ENCODE measurements around the gene EBF3. TPM values are rescaled to one million over a fixed set of nuclear protein-coding genes. Genes with fewer than 3 reads are reported as not detected.

Gene EBF3
- total and polyA plus RNA-seq, 10 donors = 0.02 to 0.20 (median 0.13) TPM; not detected in 6

DNA sequence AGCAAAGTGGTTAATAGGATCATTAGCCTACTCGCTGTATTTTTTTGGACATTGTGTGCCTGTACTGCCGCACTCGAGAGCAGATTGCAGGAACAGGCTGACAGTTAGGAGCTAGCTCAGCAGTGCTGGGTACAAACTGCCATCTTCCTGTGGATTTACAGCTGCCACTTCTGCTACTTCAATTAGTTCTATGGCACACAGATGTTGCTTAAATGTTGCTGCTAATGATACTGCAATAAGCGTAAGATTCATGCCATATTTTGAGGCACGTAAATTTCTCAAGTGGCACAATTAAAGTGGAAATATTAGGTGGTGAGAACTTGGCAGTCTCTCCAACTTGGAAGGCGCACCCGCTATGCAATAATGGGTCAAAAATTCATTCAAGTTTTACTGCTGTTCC lies 171.9 kb downstream of the EBF3 start:
- Histone ChIP-seq H3K27me3 (replicated peaks in 1 of 7) (peaks cover 0 to 3% (median 0%) of the 10 kb centered on the region in 7 donors), H3K9me3 (peaks cover 0 to 90% (median 52%) of the 10 kb centered on the region in 8 donors), H3K36me3 (no peaks in the 10 kb centered on the region), H3K27ac (no peak overlapping the region), H3K4me3 (no peak overlapping the region), H3K4me1 (no peaks in the 10 kb centered on the region)
- TF ChIP-seq POLR2AphosphoS5 (IDR thresholded peaks at IDR 0.05) = no peak
- no peak for TF ChIP-seq CTCF (IDR thresholded peaks at IDR 0.05 in 8 of 11, conservative IDR thresholded peaks at IDR 0.05 in 3 of 11)
- TF ChIP-seq POLR2A (IDR thresholded peaks at IDR 0.05) = no peak
- intact Hi-C loops (cut with DNase I; ENCODE audit: low total_unique reads) = no loop called here
- WGBS, 5 donors = 87 to 95% (median 89%) methylated on average over 7 of the region's 7 CpGs
- DNase-seq = no peak

DNA sequence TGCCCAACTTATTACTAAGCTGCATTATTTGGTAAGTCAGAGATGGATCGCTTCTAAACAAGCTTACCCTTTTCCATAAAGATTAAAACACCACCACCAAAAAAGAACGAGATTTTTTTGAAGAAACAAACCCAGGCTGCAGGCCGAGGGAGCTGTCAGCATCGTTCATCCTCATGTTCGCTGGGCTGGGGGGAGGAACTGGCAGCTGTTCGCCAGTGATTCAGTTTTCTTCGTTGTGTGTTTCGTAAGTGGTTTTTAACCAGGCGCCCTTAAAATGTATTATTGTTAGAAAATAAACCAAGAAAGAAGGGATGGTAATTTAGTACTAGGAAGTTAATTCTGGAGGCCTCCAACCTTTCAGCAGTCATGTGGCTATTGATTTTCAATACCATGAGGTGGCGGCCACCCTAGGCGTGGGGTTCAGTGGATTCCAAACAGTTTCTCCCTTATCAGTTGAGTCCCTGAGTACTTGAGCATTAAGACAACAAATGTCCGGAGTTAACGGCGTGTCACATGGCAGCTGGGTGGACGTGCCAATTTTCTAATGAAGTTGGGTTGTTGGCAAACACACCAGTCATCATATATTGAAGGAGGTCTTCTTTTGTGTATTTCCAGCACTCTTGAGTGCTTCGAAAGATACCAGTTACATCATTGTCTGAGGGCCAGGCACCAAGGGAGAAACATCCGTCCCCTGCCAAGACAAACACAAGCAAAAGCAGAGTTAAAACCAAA lies 173.2 kb downstream of the EBF3 start:
- Histone ChIP-seq H3K36me3 (no peaks in the 10 kb centered on the region), H3K4me1 (no peaks in the 10 kb centered on the region), H3K4me3 (no peak overlapping the region), H3K27ac (no peak overlapping the region), H3K9me3 (peaks cover 0 to 87% (median 49%) of the 10 kb centered on the region in 8 donors), H3K27me3 (replicated peaks in 1 of 7) (no peaks in the 10 kb centered on the region)
- WGBS, 5 donors = 86 to 95% (median 88%) methylated on average over 17 of the region's 17 CpGs
- peak; percentile 46 for DNase-seq
- intact Hi-C loops (cut with DNase I; ENCODE audit: low total_unique reads) = no loop called here
- TF ChIP-seq POLR2AphosphoS5 (IDR thresholded peaks at IDR 0.05) = no peak
- no peak for TF ChIP-seq POLR2A (IDR thresholded peaks at IDR 0.05)
- no peak for TF ChIP-seq CTCF (IDR thresholded peaks at IDR 0.05 in 8 of 11, conservative IDR thresholded peaks at IDR 0.05 in 3 of 11)

- H3K4me1 ChIP-seq = no peaks in the 10 kb centered on the region
- intact Hi-C loops (cut with DNase I; ENCODE audit: low total_unique reads) = no loop called here
- peak; percentile 64 for DNase-seq
- no peaks in the 10 kb centered on the region for H3K27me3 ChIP-seq (replicated peaks in 1 of 7)
- H3K36me3 ChIP-seq = no peaks in the 10 kb centered on the region
- H3K27ac ChIP-seq = no peak overlapping the region
- TF ChIP-seq POLR2A (IDR thresholded peaks at IDR 0.05) (no peak), POLR2AphosphoS5 (IDR thresholded peaks at IDR 0.05) (no peak), CTCF (IDR thresholded peaks at IDR 0.05 in 8 of 11, conservative IDR thresholded peaks at IDR 0.05 in 3 of 11) (no peak)
- H3K9me3 ChIP-seq = peaks cover 0 to 76% (median 47%) of the 10 kb centered on the region in 8 donors
- WGBS, 5 donors = 75 to 94% (median 88%) methylated on average over 3 to 10 of the region's 10 CpGs
- H3K4me3 ChIP-seq = no peak overlapping the region
These were observed 175.9 kb downstream of the EBF3 start for GRCh38 chr10:129788215-129788614.

DNA sequence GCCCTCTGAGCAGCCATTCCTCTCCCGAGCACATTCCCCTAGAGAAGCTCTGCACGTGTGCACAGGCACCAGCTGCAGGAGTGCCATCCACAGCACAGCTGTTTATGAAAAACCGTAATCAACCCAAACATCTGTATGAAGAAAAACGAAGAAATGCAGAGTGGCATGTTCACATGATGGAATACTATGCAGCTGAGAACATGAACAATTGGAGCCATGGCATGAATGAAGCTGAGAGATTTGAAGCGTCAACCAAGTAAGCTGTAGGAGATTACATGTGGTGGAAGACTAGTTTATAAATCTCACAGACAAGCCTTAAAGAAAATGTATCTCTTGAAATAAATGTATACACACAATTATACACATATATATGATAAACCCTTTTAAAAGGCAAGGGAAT lies 176.5 kb downstream of the EBF3 start:
- H3K4me3 ChIP-seq = no peak overlapping the region
- H3K9me3 ChIP-seq = peaks cover 0 to 75% (median 44%) of the 10 kb centered on the region in 8 donors
- 74 to 98% (median 80%) methylated on average over 5 of the region's 5 CpGs for WGBS, 5 donors
- no peaks in the 10 kb centered on the region for H3K4me1 ChIP-seq
- no peak overlapping the region for H3K27ac ChIP-seq
- H3K27me3 ChIP-seq (replicated peaks in 1 of 7) = no peaks in the 10 kb centered on the region
- no peaks in the 10 kb centered on the region for H3K36me3 ChIP-seq
- no peak for DNase-seq
- TF ChIP-seq POLR2AphosphoS5 (IDR thresholded peaks at IDR 0.05) (no peak), CTCF (IDR thresholded peaks at IDR 0.05 in 8 of 11, conservative IDR thresholded peaks at IDR 0.05 in 3 of 11) (no peak), POLR2A (IDR thresholded peaks at IDR 0.05) (no peak)
- intact Hi-C loops (cut with DNase I; ENCODE audit: low total_unique reads) = no loop called here
